Astrocyte (in vitro differentiated cells and primary cell): Measurements from ENCODE around the gene NME9. TPM values are rescaled to one million over a fixed set of nuclear protein-coding genes. Genes with fewer than 3 reads are reported as not detected.

Experiments
- DNase-seq: peaks from one replicate; pipeline ENCODE4 v3.0.0-alpha.2; 2010; ENCODE audit warnings: low read depth
- FAIRE-seq: peaks from 2 replicates; lab custom pipeline; 2011; peaks lifted over from hg19 to GRCh38; lab: Jason Lieb, UNC
- H2AFZ ChIP-seq: 2 replicates; pipeline ENCODE4 v1.6.0; 2012; ENCODE audit warnings: low read depth, low read length, inconsistent platforms
- H3K27ac ChIP-seq: 2 replicates; pipeline ENCODE4 v1.5.1; 2011; ENCODE audit warnings: low read depth, low read length, inconsistent platforms
- H3K27me3 ChIP-seq: 2 replicates; pipeline ENCODE4 v1.6.0; 2011; ENCODE audit warnings: low read length, inconsistent platforms; ENCODE audit not compliant: insufficient read depth
- H3K36me3 ChIP-seq: 2 replicates; pipeline ENCODE4 v1.5.1; 2011; ENCODE audit warnings: low read length, inconsistent platforms; ENCODE audit not compliant: insufficient read depth
- H3K4me1 ChIP-seq: 2 replicates; pipeline ENCODE4 v1.5.1; 2011; ENCODE audit warnings: low read length, inconsistent platforms; ENCODE audit not compliant: insufficient read depth
- H3K4me2 ChIP-seq: 2 replicates; pipeline ENCODE4 v1.6.0; 2012; ENCODE audit warnings: low read length, inconsistent platforms
- H3K4me3 ChIP-seq: 2 replicates; pipeline ENCODE4 v1.5.1; 2011; ENCODE audit warnings: low read depth, mild to moderate bottlenecking, low read length, inconsistent platforms; ENCODE audit not compliant: insufficient read depth
- H3K79me2 ChIP-seq: 2 replicates; pipeline ENCODE4 v1.6.0; 2012; ENCODE audit warnings: mild to moderate bottlenecking, low read length, inconsistent platforms; ENCODE audit not compliant: insufficient read depth
- H3K9ac ChIP-seq: 2 replicates; pipeline ENCODE4 v1.6.0; 2012; ENCODE audit warnings: mild to moderate bottlenecking, low read length, inconsistent platforms
- H3K9me3 ChIP-seq: 2 replicates; pipeline ENCODE4 v1.5.1; 2012; ENCODE audit warnings: low read depth, mild to moderate bottlenecking, low read length, inconsistent platforms; ENCODE audit not compliant: insufficient read depth
- H4K20me1 ChIP-seq: 2 replicates; pipeline ENCODE4 v1.6.0; 2012; ENCODE audit warnings: low read length, inconsistent platforms; ENCODE audit not compliant: insufficient read depth
- H3K27ac Mint-ChIP-seq: one replicate; pipeline ENCODE4 v1.8.0; 2021; ENCODE audit warnings: mild to moderate bottlenecking, mixed read lengths; ENCODE audit not compliant: unreplicated experiment
- H3K27me3 Mint-ChIP-seq: one replicate; pipeline ENCODE4 v1.8.0; 2021; ENCODE audit warnings: low read depth, mixed read lengths; ENCODE audit not compliant: unreplicated experiment
- H3K36me3 Mint-ChIP-seq: one replicate; pipeline ENCODE4 v1.8.0; 2021; ENCODE audit warnings: low read depth, mixed read lengths; ENCODE audit not compliant: unreplicated experiment
- H3K4me1 Mint-ChIP-seq: one replicate; pipeline ENCODE4 v1.8.0; 2021; ENCODE audit warnings: low read depth, mixed read lengths; ENCODE audit not compliant: unreplicated experiment
- H3K4me3 Mint-ChIP-seq: one replicate; pipeline ENCODE4 v1.8.0; 2021; ENCODE audit warnings: mild to moderate bottlenecking, moderate library complexity, mixed read lengths; ENCODE audit not compliant: unreplicated experiment
- H3K9me3 Mint-ChIP-seq: one replicate; pipeline ENCODE4 v1.8.0; 2021; ENCODE audit warnings: mild to moderate bottlenecking, mixed read lengths; ENCODE audit not compliant: unreplicated experiment
- EZH2 ChIP-seq: IDR thresholded peaks from 2 replicates; pipeline ENCODE4 v1.6.1; 2012; ENCODE audit warnings: mild to moderate bottlenecking, low read length, inconsistent platforms; ENCODE audit not compliant: insufficient read depth
- total RNA-seq: library from RNA; stranded (reverse); gene quantifications from 2 replicates; pipeline ENCODE4 v1.2.1, GENCODE V29; 2021
- TF ChIP-seq, protein P1 (sequence below): IDR thresholded peaks from 2 replicates; pipeline ENCODE4 v1.5.1; 2011; ENCODE audit warnings: low read depth, mild to moderate bottlenecking, inconsistent platforms, low read length, moderate library complexity; ENCODE audit not compliant: insufficient read depth

The NME9 gene
- total RNA-seq, 1 donor from 2014 or later: 0.54 TPM

DNA sequence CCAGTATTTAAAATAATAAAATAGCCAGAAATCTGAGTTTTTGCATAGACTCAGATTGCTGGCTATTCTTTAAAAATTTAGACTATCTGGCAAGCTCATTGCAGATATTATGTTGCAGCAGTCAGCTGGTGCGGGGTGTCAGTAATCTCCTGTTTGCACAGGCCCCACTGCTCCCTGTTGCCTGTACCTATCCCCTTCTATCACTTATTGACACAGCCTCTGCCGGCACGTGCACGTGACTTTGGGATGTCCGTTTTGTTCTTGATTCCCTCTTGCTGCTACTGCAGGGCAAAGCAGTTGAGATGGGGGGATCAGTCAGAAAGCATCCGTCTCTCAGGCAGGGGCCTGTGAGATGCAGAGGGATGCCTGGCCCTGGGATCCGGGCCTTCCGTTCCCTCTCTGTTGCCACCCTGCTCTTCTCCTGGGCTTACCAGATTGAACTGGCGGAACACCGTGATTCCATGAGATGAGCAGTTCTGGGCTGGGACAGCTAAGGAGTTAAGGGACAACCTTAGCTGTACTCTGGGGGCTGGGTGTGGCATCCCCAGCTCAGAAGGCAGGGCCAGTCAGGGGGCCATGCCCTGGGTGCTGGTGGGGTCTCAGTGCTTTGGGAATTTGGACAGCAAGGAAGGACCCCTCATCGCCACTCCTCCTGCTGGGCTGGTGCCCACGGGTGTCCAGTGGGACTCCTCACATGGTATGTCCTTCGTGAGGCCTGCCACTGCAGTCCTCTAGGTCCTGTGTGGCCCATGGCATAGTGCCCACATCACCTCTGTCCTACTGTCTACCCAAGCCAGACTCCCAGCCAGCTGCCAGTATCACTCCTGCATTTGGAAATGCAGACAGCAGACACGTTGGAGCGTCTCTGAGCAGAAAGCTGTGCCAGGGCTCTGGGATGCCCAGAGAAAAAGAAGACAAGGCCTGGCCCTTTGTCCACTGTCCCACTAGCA is 30.5 kb upstream of the NME9 start:
- Histone ChIP-seq H3K4me1 (no peaks in the 10 kb centered on the region), H3K79me2 (peaks cover 6% of the 10 kb centered on the region), H3K4me3 (no peak overlapping the region), H3K9ac (no peak overlapping the region), H3K36me3 (no peaks in the 10 kb centered on the region), H2AFZ (no peak overlapping the region), H4K20me1 (peaks cover 42% of the 10 kb centered on the region), H3K9me3 (no peaks in the 10 kb centered on the region), H3K27me3 (no peaks in the 10 kb centered on the region), H3K4me2 (no peak overlapping the region), H3K27ac (no peak overlapping the region)
- TF ChIP-seq EZH2: no peak
- TF ChIP-seq, protein P1, sequence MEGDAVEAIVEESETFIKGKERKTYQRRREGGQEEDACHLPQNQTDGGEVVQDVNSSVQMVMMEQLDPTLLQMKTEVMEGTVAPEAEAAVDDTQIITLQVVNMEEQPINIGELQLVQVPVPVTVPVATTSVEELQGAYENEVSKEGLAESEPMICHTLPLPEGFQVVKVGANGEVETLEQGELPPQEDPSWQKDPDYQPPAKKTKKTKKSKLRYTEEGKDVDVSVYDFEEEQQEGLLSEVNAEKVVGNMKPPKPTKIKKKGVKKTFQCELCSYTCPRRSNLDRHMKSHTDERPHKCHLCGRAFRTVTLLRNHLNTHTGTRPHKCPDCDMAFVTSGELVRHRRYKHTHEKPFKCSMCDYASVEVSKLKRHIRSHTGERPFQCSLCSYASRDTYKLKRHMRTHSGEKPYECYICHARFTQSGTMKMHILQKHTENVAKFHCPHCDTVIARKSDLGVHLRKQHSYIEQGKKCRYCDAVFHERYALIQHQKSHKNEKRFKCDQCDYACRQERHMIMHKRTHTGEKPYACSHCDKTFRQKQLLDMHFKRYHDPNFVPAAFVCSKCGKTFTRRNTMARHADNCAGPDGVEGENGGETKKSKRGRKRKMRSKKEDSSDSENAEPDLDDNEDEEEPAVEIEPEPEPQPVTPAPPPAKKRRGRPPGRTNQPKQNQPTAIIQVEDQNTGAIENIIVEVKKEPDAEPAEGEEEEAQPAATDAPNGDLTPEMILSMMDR: no peak
- Mint-ChIP-seq H3K9me3 (no peaks in the 10 kb centered on the region), H3K4me3 (no peak overlapping the region), H3K36me3 (peaks cover 15% of the 10 kb centered on the region), H3K4me1 (peaks cover 14% of the 10 kb centered on the region), H3K27ac (no peak overlapping the region), H3K27me3 (no peaks in the 10 kb centered on the region)
- FAIRE-seq (no peak), DNase-seq (no peak)

DNA sequence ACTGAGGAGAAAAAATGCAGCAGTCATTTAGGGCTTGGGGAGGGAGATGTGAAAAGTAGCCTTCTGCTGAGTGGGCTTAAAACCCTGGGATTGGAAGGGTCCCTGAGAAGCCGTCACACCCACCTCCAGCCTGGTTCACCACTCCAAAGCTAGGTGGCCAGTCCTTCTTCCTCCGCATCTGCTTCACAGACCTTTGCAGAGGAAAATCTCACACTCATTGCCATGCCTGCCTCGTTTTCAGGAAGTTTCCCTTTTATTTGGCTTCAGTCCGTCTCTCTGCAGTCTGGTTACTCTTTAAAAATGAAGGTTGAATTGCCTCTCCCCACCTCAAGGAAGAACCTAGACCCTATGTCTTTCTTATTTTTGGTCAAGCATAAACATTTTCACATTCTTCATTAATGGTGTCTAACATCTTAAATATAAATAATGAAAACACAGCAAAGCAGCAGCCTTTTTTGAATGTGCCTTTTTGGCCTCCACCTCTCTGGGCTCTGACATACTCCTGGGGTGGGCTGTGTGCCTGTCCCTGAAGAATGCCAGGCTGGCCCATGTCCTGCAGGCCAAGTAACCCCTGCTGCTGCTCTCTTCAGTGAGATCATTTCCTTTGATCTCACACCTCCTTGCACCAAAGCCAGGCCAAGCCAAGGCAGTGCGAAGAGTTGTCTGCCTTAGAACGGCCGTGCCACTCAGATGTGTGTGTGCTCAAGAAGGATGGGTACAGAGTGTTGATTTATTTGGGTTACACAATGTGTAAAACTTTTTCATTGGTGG is 29.7 kb upstream of the NME9 start:
- Histone ChIP-seq H2AFZ (no peak overlapping the region), H3K4me3 (no peak overlapping the region), H3K27ac (no peak overlapping the region), H3K36me3 (no peaks in the 10 kb centered on the region), H3K79me2 (peaks cover 6% of the 10 kb centered on the region), H3K9me3 (no peaks in the 10 kb centered on the region), H3K27me3 (no peaks in the 10 kb centered on the region), H3K9ac (no peak overlapping the region), H4K20me1 (peaks cover 35% of the 10 kb centered on the region), H3K4me1 (no peaks in the 10 kb centered on the region), H3K4me2 (no peak overlapping the region)
- Mint-ChIP-seq H3K27ac (no peak overlapping the region), H3K36me3 (peaks cover 16% of the 10 kb centered on the region), H3K4me3 (no peak overlapping the region), H3K27me3 (no peaks in the 10 kb centered on the region), H3K4me1 (peaks cover 14% of the 10 kb centered on the region), H3K9me3 (no peaks in the 10 kb centered on the region)
- TF ChIP-seq EZH2: no peak
- TF ChIP-seq, protein P1: no peak
- no peak for FAIRE-seq
- DNase-seq: no peak
